Measurements from ENCODE around the gene FARP1. TPM values are rescaled to one million over a fixed set of nuclear protein-coding genes. Genes with fewer than 3 reads are reported as not detected.

Gene FARP1
- polyA plus RNA-seq, 2 of the 4 experiments (the other 2 are of a cell fraction): 9.4 to 13.0 TPM

- FAIRE-seq: no peak
- WGBS (ENCODE audit: missing lambda C conversion rate): 91% methylated on average over 12 of the region's 12 CpGs
- no peak for DNase-seq (ENCODE audit: low read depth in 1 of 2, low spot score in 1 of 2)
- no peak for TF ChIP-seq HOXB5 (CRISPR knock-in tag; IDR thresholded peaks at IDR 0.05)
- no peak for TF ChIP-seq PHF8 (IDR thresholded peaks at IDR 0.05; ENCODE audit: borderline replicate concordance, low read depth)
- TF ChIP-seq TFCP2L1 (CRISPR knock-in tag; IDR thresholded peaks at IDR 0.05): no peak
- TF ChIP-seq FOSL2 (IDR thresholded peaks at IDR 0.05): no peak
- no peak for TF ChIP-seq FOSL2 (CRISPR knock-in tag; IDR thresholded peaks at IDR 0.05)
- TF ChIP-seq JUNB (IDR thresholded peaks at IDR 0.05): no peak
- TF ChIP-seq HEYL (CRISPR knock-in tag; IDR thresholded peaks at IDR 0.05): no peak
- no peak for TF ChIP-seq MAZ (IDR thresholded peaks at IDR 0.05; ENCODE audit: borderline replicate concordance, low read depth, low read length)
- TF ChIP-seq RAD21 (conservative IDR thresholded peaks at IDR 0.05 in 1 of 2, IDR thresholded peaks at IDR 0.05 in 1 of 2): no peak
- TF ChIP-seq EHMT2 (IDR thresholded peaks at IDR 0.05; ENCODE audit: low read depth): no peak
- no peak for TF ChIP-seq RARB (CRISPR knock-in tag; IDR thresholded peaks at IDR 0.05)
- no peak for TF ChIP-seq TP53 (CRISPR knock-in tag; IDR thresholded peaks at IDR 0.05)
- no peak for TF ChIP-seq ZFP36 (IDR thresholded peaks at IDR 0.05; ENCODE audit: borderline replicate concordance, partially characterized antibody)
- no peak for TF ChIP-seq REST (IDR thresholded peaks at IDR 0.05)
- no peak for TF ChIP-seq RCOR1 (IDR thresholded peaks at IDR 0.05; ENCODE audit: low read depth, low read length)
- no peak for TF ChIP-seq SREBF2 (IDR thresholded peaks at IDR 0.05)
- TF ChIP-seq FOSB (CRISPR knock-in tag; IDR thresholded peaks at IDR 0.05): no peak
- no peak for TF ChIP-seq MAFK (IDR thresholded peaks at IDR 0.05; ENCODE audit: partially characterized antibody)
- no peak for TF ChIP-seq NPAS2 (CRISPR knock-in tag; IDR thresholded peaks at IDR 0.05; ENCODE audit: borderline replicate concordance)
- H3K4me1 ChIP-seq: peaks cover 39% of the 10 kb centered on the region
- POLR2A ChIA-PET: no interaction called here
- CTCF ChIA-PET: interaction anchor here (1.0 to 2.1 kb wide), 4 partner anchors 19 to 331 kb away, joined by 3 to 7 read pairs (median 4); no protein-coding TSS in a partner anchor
- no peak for ATAC-seq
- no peak overlapping the region for H3K4me2 ChIP-seq
- H3K27ac ChIP-seq: no peak overlapping the region
- H3K4me3 ChIP-seq: no peak overlapping the region
- no peaks in the 10 kb centered on the region for H3K9me3 ChIP-seq
Measured at GRCh38 chr13:98504371-98504963, 361.6 kb downstream of the FARP1 start.

Small RNAs within 50 kb of the gene (small RNA-seq; reads per million reads assigned to genes)
- 0 to 2.7 (median 0.04) reads per million in 6 experiments for gene MIR3170

Other genes starting within 250 kb of the FARP1 start
- 166 and 174 TPM in 2 replicates for gene IPO5, start 189.4 kb upstream of the FARP1 start, polyA plus RNA-seq (2011; rRNA removed)
- 98.1 to 106 TPM (median 98.4 TPM) in 3 replicates for gene IPO5, start 189.4 kb upstream of the FARP1 start, polyA plus RNA-seq (2017; fragmentation: RNase III; extraction: RNeasy Plus Mini Kit Qiagen cat#74134 plus additional on column Dnase treatment)
- not detected in 2 replicates for gene RNF113B, start 34.2 kb downstream of the FARP1 start, polyA plus RNA-seq (2011; rRNA removed)
- gene RNF113B, start 34.2 kb downstream of the FARP1 start, polyA plus RNA-seq (2017; fragmentation: RNase III; extraction: RNeasy Plus Mini Kit Qiagen cat#74134 plus additional on column Dnase treatment): not detected in 3 replicates

All from A549 (cell line).